ENCODE results near the gene RALGPS1.

RALGPS1 gene

GRCh38 chr9:126933334-126933980 lies 18.9 kb downstream of the RALGPS1 start:
- DNase-seq (ENCODE audit: low spot score), result no peak
- in situ Hi-C loops (cut with MboI; ENCODE audit: low sequenced_read_pairs, unreplicated experiment), result loop anchor here (25.0 kb wide), 1 partner anchor 479 kb away; the partner anchor contains the start of gene ZNF79
- no peak for TF ChIP-seq CTCF (IDR thresholded peaks at IDR 0.05; ENCODE audit: borderline replicate concordance, control extremely low read depth, extremely low read depth, insufficient read depth, missing control alignments)

GRCh38 chr9:126934441-126934840 lies 19.9 kb downstream of the RALGPS1 start:
- DNase-seq (ENCODE audit: low spot score), result no peak
- in situ Hi-C loops (cut with MboI; ENCODE audit: low sequenced_read_pairs, unreplicated experiment), result loop anchor here (25.0 kb wide), 1 partner anchor 478 kb away; the partner anchor contains the start of gene ZNF79
- no peak for TF ChIP-seq CTCF (IDR thresholded peaks at IDR 0.05; ENCODE audit: borderline replicate concordance, control extremely low read depth, extremely low read depth, insufficient read depth, missing control alignments)

GRCh38 chr9:126935630-126936029 lies 21.0 kb downstream of the RALGPS1 start:
- no peak for DNase-seq (ENCODE audit: low spot score)
- in situ Hi-C loops (cut with MboI; ENCODE audit: low sequenced_read_pairs, unreplicated experiment), result loop anchor here (25.0 kb wide), 1 partner anchor 477 kb away; the partner anchor contains the start of gene ZNF79
- no peak for TF ChIP-seq CTCF (IDR thresholded peaks at IDR 0.05; ENCODE audit: borderline replicate concordance, control extremely low read depth, extremely low read depth, insufficient read depth, missing control alignments)

GRCh38 chr9:126937444-126937843 lies 22.9 kb downstream of the RALGPS1 start:
- TF ChIP-seq CTCF (IDR thresholded peaks at IDR 0.05; ENCODE audit: borderline replicate concordance, control extremely low read depth, extremely low read depth, insufficient read depth, missing control alignments), result no peak
- in situ Hi-C loops (cut with MboI; ENCODE audit: low sequenced_read_pairs, unreplicated experiment), result loop anchor here (25.0 kb wide), 1 partner anchor 475 kb away; the partner anchor contains the start of gene ZNF79
- DNase-seq (ENCODE audit: low spot score), result no peak

GRCh38 chr9:126938327-126938726 lies 23.7 kb downstream of the RALGPS1 start:
- no peak for DNase-seq (ENCODE audit: low spot score)
- TF ChIP-seq CTCF (IDR thresholded peaks at IDR 0.05; ENCODE audit: borderline replicate concordance, control extremely low read depth, extremely low read depth, insufficient read depth, missing control alignments), result no peak
- in situ Hi-C loops (cut with MboI; ENCODE audit: low sequenced_read_pairs, unreplicated experiment), result loop anchor here (25.0 kb wide), 1 partner anchor 474 kb away; the partner anchor contains the start of gene ZNF79

GRCh38 chr9:126939821-126940221 lies 25.2 kb downstream of the RALGPS1 start:
- TF ChIP-seq CTCF (IDR thresholded peaks at IDR 0.05; ENCODE audit: borderline replicate concordance, control extremely low read depth, extremely low read depth, insufficient read depth, missing control alignments), result no peak
- in situ Hi-C loops (cut with MboI; ENCODE audit: low sequenced_read_pairs, unreplicated experiment), result loop anchor here (25.0 kb wide), 1 partner anchor 472 kb away; the partner anchor contains the start of gene ZNF79
- DNase-seq (ENCODE audit: low spot score), result no peak
